Stimulated activated CD8-positive, alpha-beta memory T cell treated with anti-CD3 and anti-CD28 coated beads, Interleukin-12 subunit alpha, Interleukin-12 subunit beta, amount 100 ng/mL, for 4 hours (primary cell): ENCODE results near the gene CCNL2.

Experiments
- DNase-seq: peaks from one replicate; pipeline ENCODE4 v3.0.0-alpha.2; 2020; ENCODE audit warnings: low read depth

The CCNL2 gene

DNA sequence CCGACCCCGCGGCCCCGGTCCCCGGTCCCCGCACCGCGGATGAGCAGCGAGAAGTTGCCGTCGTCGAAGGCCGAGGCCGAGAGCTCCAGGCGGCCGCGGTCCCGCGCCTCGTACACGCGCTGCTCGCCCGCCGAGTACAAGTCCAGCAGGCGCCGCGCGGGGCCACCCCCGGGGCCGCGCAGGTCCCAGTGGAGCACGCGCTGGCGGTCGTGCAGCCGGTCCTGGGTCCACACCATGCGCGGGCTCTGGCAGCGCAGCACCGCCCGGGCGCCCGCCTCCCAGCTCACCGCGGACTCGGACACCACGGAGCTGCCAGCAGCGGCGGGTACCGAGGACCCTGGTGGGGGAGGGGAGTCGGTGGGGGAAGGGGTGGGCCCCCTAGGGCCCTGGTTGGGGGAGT, 43.7 kb downstream of the CCNL2 start:
- no peak for DNase-seq

DNA sequence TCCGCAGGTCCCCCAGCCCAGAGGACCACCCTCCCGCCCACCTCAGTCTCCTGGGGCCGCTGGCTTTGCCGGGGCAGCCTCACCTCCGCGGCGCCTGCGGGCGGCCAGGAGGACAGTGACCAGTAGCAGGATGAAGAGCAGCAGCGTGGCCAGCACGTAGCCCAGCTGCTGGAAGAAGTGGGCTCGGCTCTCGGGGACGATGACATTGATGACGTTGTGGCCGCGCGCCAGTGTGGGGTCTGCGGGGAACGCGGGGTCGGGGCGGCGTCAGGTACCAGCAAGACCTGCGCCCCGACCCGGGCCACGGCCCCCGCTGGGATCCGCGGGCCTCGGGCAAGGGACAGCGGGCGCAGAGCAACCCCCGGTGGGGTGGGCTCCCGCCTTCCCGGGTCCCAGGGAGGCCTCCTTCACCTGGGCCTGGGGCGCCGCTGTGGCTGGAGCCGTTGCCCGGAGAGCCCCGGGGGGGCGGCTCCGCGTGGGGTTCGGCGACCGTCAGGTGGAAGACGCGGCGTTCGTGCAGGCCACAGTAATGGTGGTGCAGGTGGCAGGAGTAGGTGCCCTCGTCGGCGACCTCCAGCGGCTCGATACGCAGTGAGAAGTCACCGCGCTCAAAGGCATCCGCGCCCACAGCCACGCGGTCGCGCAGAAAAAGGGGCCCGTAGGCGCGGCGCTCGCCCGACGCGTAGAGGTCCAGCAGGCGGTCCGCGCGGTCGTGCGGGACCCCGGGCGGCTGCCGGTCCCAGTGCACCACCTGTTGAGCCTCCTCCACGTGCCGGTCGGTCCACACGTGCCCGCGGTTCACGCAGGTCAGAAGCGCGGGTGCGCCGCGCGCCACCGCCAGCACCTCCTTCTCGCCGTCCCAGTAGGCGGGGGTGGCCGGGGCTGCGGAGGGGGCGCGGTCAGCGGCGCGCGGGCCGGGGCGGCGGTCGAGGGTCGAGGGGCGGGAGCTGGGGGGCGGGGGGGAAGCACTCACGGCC, 44.6 kb downstream of the CCNL2 start:
- DNase-seq: no peak

DNA sequence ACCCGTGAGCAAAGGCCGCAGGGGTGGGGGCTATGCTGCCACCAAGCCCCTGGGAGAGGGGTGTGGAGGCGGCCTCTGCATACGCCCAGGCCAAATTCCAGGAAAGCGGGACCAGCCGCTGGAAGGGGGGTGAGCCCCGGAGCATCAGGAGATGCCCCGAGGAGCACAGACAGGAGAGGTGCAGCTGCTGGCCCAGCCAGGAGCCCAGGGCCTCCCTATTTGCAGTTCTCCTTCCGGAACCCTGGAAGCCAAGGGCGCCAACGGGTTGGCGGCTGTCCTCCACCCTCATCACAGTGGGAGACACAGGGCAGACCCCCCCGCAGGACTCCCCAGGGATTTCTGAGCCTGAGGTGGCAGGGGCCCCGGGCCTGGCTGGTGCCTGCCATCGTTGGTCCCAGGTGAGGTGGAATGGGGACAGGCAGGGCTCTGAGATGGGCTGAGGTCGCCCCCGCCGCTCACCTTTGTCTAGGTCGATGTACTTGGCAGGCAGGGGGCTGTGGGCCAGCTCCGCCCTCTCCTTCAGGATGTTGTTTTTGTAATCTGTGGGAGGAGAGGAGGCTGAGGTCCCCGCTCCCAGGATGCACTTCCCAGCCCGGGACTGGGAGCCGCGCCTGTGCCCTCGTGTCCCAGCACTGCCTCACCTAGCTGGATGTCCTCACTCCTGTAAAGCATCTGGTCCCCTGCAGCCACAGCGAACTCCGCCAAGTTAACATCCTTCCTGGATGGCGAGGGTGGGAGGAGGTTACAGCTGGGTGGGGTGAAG, 45.6 kb downstream of the CCNL2 start:
- no peak for DNase-seq

DNA sequence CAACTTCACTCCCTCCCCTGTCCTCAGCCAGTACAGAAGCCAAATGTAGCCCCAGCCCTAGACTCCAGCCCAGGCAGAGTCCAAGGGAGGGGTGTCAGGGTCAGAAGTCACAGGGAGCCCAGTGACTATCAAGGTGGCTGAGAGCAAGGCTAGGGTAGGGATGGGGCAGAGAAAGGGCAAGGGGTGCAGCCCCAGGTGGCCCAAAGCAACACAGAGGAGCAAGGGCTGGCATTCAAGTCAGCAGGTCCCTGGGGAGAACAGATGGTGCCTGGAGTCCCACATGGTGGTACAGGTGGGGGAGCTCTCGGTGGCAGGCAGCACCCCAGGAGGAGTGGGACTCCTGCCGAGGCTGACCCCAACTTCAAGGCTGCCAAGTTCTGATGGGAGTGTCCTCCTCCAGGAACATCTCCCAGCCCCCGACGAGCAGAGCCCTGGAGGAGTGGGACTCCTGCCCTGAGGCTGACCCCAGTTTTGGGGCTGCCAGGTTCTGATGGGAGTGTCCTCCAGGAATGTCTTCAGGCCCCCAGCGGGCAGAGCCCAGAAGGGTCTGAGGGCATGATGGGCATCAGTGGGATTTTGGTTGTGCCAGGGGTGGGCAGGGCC, 46.2 kb downstream of the CCNL2 start:
- DNase-seq: no peak

DNA sequence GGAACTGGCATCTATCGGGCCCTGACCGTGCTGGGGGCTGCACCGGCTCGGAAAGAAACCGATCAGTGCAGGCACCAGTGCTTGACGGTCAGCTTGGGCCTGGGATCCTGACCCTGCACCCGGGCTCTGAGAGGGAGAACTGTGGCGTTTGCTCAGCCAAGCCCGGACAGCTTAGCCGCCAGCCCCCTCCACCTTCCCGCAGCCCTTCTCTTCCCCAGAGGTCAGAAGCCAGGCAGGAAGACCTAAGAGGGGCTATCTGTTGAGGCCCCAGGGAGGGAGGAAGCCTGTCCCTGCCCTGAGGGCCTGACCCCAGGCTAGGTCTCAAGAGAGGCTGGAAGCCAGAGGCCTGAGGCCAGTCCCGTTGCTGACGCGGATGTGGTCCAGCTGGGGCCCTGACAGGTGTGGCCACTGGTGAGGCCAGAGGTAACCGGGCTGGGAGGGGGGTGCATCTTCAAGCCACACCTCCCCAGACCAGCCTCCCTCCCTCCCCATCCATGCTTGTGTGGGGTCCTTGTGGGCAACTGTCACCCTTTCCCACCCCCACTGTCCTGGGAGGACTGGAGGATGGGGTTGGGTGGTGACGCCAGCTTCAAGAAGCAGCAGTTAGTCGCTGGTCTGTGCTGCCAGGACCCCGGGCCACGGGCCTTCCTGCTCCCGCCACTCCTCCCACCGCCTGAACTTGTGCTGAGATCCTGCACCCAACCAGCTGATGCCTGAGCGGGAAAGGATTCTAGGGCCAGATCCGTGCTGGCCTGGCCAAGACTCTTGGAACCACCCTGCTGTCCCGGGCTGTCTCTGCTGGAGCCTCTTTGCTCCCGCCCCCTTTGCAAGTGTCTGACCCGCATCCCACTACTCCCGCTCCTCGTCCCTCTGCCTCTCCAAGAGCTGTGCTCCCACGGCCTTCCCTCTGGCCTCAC, 47.4 kb downstream of the CCNL2 start:
- DNase-seq: no peak

DNA sequence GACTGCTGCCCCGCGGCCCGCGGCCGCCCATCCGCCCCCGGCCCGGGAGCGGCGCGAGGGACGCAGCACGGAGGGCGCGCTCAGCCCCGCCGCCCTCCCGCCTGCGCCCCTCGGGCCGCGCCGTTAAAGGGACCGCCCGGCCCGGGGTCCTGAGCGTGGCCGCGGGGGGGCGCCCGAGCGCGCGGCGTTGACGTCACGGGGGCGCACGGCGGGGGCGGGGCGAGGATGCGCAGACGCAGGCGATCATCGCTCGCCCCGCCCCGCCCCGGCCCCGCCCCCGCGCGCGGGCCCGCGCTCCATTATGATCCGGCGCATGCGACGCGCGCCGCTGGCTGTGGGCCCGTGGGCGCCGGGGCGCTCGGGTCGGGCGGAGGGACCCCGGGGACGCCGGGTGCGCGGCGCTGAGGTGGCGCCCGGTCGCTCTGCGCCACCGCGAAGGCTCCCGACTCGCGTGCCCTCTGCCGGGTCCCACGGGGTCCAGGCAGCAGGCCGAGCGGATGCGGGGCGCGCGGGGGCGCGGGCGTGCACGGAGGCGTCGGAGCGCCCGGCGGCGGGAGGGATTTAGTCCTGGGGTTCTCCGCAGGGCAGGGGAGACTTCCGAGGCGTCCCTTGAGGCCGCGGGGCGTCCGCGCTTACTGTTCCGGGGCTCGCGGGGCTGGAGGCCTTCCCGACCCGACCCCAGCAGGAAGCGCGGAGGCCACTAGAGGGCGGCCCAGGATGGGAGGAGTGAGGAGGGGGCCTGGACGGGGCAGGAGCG, 49.7 kb downstream of the CCNL2 start, which contains the start of gene DVL1:
DVL1 (minus strand) TSS at position 163 of the 757 bp plus-strand sequence. CDS start 353 bp downstream, outside the sequence.
- DNase-seq: peak; percentile 53

DNA sequence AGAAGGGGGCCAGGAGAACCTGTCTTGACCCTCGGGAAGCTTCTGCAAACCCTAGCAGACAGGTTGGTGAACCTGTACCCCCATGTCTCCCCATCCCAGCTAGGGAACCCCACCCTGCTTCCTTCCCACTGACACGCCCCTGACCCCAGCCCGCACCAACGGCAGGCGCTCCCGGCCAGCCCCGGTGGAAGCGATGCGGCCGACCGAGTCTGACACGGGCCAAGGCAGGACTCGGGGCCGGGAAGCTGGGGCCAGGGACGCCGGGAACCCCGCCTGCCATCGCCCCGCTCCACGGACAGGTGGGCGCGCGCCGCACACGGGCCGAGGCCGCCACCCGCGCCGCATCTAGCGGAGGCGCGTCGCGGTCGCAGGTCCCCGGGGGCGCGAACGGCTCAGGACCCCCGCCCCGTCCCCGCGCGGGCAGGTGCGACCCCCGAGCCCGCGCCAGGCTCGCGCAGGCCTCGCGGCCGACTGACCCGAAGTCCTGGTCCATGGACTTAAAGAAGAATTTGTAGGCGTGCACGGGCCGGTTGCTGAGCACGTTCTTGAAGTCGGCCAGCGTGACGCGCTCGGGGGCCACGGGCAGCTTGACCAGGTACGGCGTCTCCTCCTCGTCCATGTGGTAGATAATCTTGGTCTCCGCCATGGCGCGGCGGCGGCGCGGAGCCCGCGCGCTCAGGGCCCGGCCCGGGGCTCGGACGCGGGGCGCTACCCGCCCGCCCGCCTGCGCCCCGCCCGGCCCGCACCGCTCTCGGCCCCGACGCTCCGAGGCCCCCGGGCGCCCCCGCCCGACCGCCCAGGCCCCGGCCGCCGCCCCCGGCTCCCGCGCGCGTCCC, 50.5 kb downstream of the CCNL2 start:
- no peak for DNase-seq

DNA sequence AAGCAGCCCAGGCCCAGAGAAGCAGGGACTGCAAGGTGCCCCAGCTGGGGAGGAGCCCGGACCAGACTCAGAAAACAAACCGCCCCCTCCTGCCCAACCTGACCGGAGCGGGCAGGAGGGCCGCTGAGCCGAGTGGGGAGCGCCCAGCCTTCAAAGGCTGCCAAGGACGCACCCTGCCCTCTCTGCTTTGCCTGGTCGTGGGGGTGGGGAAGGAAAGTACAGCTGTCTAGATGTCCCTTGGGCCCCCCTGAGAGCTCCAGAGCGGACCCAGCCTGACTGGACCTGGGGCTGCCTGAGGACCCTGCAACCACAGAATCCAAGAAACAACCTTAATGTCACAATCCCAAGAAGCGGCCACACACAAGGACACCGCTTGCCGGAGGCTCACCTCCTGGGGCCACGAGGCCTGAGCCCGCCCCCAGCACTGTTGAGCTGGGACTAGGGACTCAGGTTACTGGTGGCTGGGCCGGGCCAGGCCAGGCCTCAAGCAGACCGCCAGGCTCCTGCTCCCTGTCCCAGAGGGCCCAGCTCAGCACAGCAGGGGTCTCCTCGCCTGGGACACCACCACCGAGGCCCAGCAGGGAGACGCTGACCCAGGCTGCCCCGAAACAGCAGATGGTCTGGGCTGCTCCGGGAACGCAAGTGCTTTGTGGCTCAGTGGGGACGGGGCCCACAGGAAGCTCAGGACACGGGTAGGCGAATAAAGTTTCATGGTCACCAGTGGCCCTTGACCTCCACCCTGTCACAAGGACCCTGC, 51.3 kb downstream of the CCNL2 start:
- DNase-seq: no peak

DNA sequence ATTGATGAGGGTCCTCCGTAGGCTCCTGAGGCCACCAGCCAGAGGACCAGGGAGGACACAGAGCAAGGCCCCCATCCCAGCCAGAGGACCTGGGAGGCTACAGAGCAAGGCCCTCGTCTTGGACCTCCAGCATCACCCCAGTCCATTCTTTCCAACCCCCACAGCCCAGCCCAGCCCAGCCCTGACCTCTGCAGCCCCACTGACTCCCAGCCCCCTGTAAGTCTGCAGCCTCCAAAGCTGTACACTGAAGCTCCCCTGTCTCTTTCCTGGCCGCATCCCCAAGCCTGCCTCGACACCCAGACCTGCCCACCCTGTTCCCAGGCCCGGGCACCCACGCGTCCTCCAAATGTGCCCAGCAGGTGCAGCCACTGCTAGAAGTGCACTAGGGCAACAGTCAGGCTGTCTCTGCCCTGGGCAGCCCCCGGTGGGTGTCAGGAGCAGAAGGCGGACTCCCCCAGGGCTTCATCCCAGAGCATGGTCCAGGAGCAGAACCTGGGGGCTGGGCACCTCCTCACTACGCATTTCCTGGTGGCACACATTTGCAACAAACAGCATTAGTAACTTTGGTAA, 52.0 kb downstream of the CCNL2 start:
- DNase-seq: no peak

DNA sequence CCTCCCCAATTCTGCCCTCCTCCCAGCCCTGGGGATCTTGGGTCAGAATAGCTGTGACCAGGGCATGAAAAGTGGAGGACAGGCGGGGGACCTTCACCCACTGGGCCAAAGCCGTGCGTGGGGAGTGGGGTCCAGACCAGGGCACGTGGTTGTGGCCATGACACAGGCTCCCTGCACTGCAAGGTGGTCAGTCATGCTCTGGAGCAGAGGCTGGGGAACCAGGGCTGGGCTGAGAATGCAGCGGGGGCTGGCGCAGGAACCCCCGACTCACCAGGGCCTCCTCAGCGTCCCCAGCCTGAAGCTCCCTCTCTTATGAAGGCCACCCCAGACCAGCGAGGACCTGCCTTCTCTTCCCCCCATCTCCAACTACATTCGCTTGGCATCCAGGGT, 52.6 kb downstream of the CCNL2 start:
- no peak for DNase-seq

DNA sequence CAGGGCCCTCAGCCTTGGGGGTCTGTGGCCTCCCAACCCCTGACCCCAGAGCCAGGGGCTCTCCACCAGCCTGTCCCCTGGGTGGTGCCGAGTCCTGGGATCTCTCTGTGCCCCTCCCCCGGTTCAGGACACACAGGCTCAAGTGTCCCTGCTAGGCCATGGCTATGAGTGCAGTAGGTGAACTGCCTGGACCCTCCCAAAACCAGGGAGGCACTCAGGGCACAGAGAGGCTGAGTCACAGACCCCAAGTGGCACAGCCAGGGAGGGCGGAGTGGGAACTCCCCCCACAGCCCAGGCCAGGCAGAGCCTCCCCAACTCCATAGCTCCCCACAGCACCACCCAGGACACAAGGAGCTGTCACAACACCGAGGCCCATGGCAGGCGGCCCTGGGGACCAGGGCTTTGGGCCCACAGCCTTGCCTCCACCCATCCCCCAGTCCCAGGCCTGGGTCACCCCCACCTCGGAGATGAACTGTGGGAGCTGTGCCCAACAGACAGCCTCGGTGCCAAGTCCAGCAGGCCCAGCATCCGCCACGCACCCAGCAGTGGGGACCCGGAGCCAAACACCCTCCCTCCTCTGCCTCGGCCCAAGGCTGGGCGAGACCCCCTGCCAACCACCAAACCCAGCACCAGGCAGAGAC, 53.2 kb downstream of the CCNL2 start:
- DNase-seq: no peak

DNA sequence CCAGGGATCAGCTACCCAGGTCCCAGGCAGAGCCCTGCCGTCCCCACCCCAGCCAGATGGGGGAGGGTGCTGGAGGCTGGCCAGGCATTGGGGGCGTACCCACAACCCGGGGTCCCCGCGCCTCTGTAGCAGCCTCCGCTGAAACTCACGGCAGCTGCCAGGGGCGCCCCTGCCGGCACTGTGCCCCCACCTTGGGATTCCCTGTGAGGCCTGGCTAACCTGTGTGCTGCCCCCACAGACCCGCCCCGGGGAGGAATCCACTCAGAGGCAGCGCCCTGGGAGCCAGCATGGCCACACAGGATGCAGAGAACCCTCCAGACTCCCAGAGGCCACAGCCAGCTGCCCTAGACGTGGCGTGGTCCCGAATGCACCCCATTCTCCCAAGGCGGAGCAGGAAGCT, 53.8 kb downstream of the CCNL2 start:
- no peak for DNase-seq

DNA sequence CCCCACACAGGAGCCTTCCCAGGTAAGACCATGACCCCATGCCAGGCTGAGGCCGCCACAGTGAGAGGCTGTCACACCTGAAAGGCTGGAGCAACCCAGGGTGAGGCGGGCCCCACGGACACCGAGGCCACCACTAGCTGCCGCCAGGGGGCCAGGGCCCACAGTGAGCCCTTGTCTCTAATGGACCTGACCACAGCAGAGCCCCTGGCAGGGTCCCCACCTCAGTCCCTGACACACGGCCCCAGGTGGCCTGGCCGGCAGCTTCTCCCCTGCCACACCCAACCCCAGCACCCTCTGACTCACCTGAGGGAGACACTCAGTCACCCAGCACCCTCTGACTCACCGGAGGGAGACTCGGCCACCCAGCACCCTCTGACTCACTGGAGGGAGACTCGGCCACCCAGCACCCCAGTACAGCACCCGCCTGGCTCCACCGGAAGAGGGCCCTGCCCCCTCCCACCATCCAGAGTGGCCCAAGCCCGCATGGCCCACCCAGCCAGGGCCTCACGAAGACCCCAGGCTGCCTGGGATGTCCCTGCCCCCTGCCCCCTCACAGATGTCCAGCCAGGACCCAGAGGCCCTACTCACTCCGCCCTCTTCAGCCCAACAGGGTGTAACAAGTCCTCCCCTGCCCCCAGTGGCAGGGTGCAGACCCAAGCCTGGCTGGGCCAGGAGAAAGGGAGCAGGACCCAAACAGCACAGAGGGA, 54.3 kb downstream of the CCNL2 start:
- DNase-seq: peak; percentile 37

DNA sequence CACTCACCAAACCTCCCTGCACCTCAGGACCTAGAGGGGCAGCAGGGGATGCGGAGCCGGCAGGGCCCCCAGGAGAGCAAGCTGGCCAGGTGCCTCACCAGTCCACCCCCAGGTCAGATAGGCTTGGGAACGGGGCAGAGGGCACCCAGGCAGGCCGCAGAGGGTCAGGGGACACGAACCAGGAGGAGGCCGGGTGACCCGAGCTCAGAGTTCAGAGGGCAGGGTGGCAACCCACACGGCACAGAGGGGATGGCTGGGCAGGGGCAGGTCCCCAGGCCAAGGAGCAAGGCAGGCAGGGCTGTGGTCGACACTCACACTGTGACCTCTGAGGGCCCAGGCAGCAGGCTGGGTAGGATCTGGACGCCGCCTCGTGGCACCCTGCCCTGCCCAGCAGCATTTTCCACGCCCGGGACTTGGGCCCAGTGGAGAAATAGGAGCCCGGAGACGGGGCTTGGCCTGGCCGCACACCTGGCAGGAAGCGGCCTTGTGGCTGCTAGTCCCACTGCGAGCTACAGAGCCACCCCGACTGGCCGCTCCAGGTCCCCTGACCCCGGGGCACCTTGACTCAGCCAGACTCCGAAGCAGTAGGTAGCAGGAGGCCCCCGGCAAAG, 55.2 kb downstream of the CCNL2 start:
- no peak for DNase-seq

DNA sequence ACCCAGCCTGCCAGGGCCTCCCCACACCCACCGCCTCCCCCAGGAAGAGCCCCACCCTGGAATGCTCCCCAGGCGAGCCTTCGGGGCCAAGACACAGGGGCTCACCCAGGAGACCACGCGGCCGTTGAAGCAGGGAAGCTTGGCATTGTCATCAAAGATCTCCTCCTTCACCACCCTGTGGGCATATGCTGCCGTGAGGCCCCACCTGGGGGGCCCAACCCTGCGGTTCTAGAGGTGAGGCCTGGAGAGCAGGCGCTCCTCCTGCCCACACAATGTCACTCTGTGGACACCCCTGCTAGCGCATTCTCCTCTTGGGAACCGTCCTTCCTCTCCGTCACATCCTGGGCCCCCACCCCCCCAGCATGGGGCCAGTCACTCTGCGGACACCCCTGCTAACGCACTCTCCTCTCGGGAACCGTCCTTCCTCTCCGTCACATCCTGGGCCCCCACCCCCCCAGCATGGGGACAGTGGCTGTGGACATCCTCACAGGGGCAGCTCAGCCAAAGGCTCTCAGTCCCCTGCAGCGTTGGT, 56.5 kb downstream of the CCNL2 start:
- DNase-seq: no peak

DNA sequence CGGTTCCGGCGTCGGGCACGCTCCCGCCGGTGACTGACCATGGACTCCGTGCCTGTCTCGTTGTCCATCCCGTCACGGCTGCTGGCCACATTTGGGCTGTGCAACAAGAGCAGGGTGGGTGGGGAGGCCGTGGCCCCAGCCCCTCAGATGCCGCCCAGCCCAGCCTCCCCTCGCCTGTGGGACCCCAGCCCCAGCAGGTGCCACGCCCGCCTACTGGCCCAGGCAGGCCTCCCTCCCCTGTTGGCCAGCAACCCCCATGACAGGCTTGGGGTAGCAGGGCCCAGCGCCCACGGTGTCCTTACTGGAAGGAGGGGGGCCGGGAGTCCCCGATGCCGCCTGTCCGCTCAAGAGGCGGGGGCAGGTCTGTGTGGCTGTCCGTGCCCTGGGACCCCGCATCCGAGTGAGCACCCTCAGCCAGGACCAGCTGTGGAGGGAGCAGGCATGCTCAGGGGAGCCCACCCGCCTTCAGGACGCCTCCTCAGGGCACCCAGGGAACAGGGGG, 57.0 kb downstream of the CCNL2 start:
- DNase-seq: no peak

DNA sequence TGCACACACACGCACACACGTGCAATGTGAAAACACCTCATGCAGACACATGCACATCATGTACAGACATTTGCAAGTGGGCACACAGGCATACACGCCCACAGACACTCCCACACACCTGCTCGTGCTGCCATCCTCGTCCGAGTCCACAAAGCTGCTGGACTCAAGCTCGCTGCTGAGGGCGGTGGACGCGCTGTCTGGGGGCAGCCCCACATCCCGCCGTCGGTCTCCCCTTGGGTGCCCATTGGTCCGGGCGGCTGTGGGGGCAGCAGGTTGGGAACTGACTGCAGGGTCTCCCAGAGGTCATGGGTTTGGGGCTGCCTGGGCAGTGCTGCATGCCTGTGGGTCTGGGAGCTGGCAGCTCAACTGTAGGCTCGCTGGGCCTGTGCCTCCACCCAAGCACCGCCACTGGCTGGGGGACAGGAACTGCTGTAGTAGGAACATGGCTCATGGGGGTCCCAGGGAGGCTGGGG, 57.5 kb downstream of the CCNL2 start:
- DNase-seq: no peak
